NOMO-1 treated with dmso at 0.1 percent for 144 hours (cell line): ENCODE data around the gene TAF11L10.
"Not testable (repeated sequence)": the region's sequence is repeated elsewhere in the genome, so short reads cannot be mapped to it uniquely, and the experiment has no call there.

Experiments
- DNase-seq: peaks from one replicate; lab custom pipeline; 2025; ENCODE audit not compliant: unreplicated experiment; lab: John Stamatoyannopoulos, UW

The TAF11L10 gene

GRCh38 chr5:17597728-17598127 is at the start of gene TAF11L10:
TSS of gene TAF11L10 (minus strand) at chr5:17597828.
- DNase-seq, result not testable (repeated sequence)

- no peak for DNase-seq
These were observed 36.5 kb upstream of the TAF11L10 start, which contains the start of gene TAF11L14 for GRCh38 chr5:17634160-17634559. TSS of gene TAF11L14 (plus strand) at chr5:17634460.

- DNase-seq, result not testable (repeated sequence)
These were observed 34.2 kb upstream of the TAF11L10 start, which contains the start of gene TAF11L13 for GRCh38 chr5:17631788-17632187. TSS of gene TAF11L13 (plus strand) at chr5:17632088.

- no peak for DNase-seq
These were observed 28.1 kb upstream of the TAF11L10 start for GRCh38 chr5:17625686-17626085.

GRCh38 chr5:17620627-17621026 is 23.0 kb upstream of the TAF11L10 start:
- no peak for DNase-seq

GRCh38 chr5:17619354-17619753 is 21.7 kb upstream of the TAF11L10 start:
- no peak for DNase-seq

- DNase-seq, result no peak
These were observed 17.4 kb upstream of the TAF11L10 start for GRCh38 chr5:17614872-17615605.

- not testable (repeated sequence) for DNase-seq
These were observed 12.5 kb upstream of the TAF11L10 start, which contains the start of gene TAF11L12 for GRCh38 chr5:17610092-17610491. TSS of gene TAF11L12 (plus strand) at chr5:17610392.

- not testable (repeated sequence) for DNase-seq
These were observed 9.8 kb upstream of the TAF11L10 start for GRCh38 chr5:17607461-17607860.

- DNase-seq, result no peak
These were observed 7.3 kb upstream of the TAF11L10 start for GRCh38 chr5:17604951-17605350.

- DNase-seq, result not testable (repeated sequence)
These were observed 6.3 kb upstream of the TAF11L10 start, which contains the start of gene TAF11L11 for GRCh38 chr5:17603880-17604279. TSS of gene TAF11L11 (plus strand) at chr5:17604183.

GRCh38 chr5:17594255-17594654 is 3.4 kb downstream of the TAF11L10 start, which contains the start of gene TAF11L9:
TSS of gene TAF11L9 (minus strand) at chr5:17594394.
- not testable (repeated sequence) for DNase-seq

- not testable (repeated sequence) for DNase-seq
These were observed 6.8 kb downstream of the TAF11L10 start, which contains the start of gene TAF11L8 for GRCh38 chr5:17590860-17591259. TSS of gene TAF11L8 (minus strand) at chr5:17590960.

GRCh38 chr5:17585658-17586057 is 12.0 kb downstream of the TAF11L10 start, which contains the start of gene TAF11L7:
TSS of gene TAF11L7 (minus strand) at chr5:17585758.
- not testable (repeated sequence) for DNase-seq
